DOHH2 (cell line): ENCODE results near the gene ATP2C1.

ENCODE experiments used
- H3F3A ChIP-seq: fragments of 200-600 bp; sonication (generic), shearing (Covaris generic); 2 replicates; pipeline ENCODE4 v1.6.0; 2016; ENCODE audit warnings: antibody characterized with exemption, mild to moderate bottlenecking; ENCODE audit not compliant: control insufficient read depth, insufficient read depth
- H3K27ac ChIP-seq: fragments of 200-600 bp; sonication (generic); 2 replicates; pipeline ENCODE4 v1.5.1; 2014; ENCODE audit warnings: low read depth, mild to moderate bottlenecking, low read length, moderate library complexity
- H3K27me3 ChIP-seq: fragments of 200-600 bp; sonication (generic); 2 replicates; pipeline ENCODE4 v1.6.1; 2014; ENCODE audit warnings: mild to moderate bottlenecking, low read length, mixed read lengths; ENCODE audit not compliant: control insufficient read depth
- H3K36me3 ChIP-seq: fragments of 200-600 bp; sonication (generic); 2 replicates; pipeline ENCODE4 v1.6.1; 2014; ENCODE audit warnings: mild to moderate bottlenecking, low read length, moderate library complexity, mixed read lengths; ENCODE audit not compliant: control insufficient read depth
- H3K4me1 ChIP-seq: fragments of 200-600 bp; sonication (generic); 2 replicates; pipeline ENCODE4 v1.6.1; 2014; ENCODE audit warnings: mild to moderate bottlenecking, low read length, mixed read lengths; ENCODE audit not compliant: control insufficient read depth
- H3K4me2 ChIP-seq: fragments of 200-600 bp; sonication (generic); 2 replicates; pipeline ENCODE4 v1.6.0; 2014; ENCODE audit warnings: mild to moderate bottlenecking, low read length, moderate library complexity
- H3K4me3 ChIP-seq: fragments of 200-600 bp; sonication (generic); 2 replicates; pipeline ENCODE4 v1.5.1; 2014; ENCODE audit warnings: mild to moderate bottlenecking, low read length, mixed read lengths
- H3K79me2 ChIP-seq: fragments of 200-600 bp; sonication (generic); 2 replicates; pipeline ENCODE4 v1.6.1; 2014; ENCODE audit warnings: mild to moderate bottlenecking, low read length, mixed read lengths; ENCODE audit not compliant: control insufficient read depth
- H3K9me2 ChIP-seq: fragments of 200-600 bp; sonication (generic); replicated peaks from 2 replicates; pipeline ENCODE4 v1.6.1; 2014; ENCODE audit warnings: mild to moderate bottlenecking, low read length, mixed read lengths; ENCODE audit not compliant: control insufficient read depth
- H3K9me3 ChIP-seq: fragments of 200-600 bp; sonication (generic); 2 replicates; pipeline ENCODE4 v1.6.1; 2014; ENCODE audit warnings: antibody characterized with exemption, low read length, mixed read lengths; ENCODE audit not compliant: control insufficient read depth, insufficient read depth
- H4K20me1 ChIP-seq: fragments of 200-600 bp; sonication (generic); 2 replicates; pipeline ENCODE4 v1.6.0; 2014; ENCODE audit warnings: low read depth, mild to moderate bottlenecking, antibody characterized with exemption, low read length, moderate library complexity; ENCODE audit not compliant: control insufficient read depth, insufficient read depth
- EZH2phosphoT487 ChIP-seq: fragments of 200-600 bp; sonication (generic); IDR thresholded peaks from 2 replicates; pipeline ENCODE4 v1.6.1; 2017; ENCODE audit warnings: borderline replicate concordance, mild to moderate bottlenecking, antibody characterized with exemption, low read length, moderate library complexity, mixed read lengths
- TF ChIP-seq, protein P1 (sequence below): fragments of 200-600 bp; sonication (generic); IDR thresholded peaks from one replicate; pipeline ENCODE4 v1.5.1; 2014; ENCODE audit warnings: antibody characterized with exemption, mild to moderate bottlenecking, low read depth, low read length; ENCODE audit not compliant: poor library complexity, severe bottlenecking

Gene ATP2C1

DNA sequence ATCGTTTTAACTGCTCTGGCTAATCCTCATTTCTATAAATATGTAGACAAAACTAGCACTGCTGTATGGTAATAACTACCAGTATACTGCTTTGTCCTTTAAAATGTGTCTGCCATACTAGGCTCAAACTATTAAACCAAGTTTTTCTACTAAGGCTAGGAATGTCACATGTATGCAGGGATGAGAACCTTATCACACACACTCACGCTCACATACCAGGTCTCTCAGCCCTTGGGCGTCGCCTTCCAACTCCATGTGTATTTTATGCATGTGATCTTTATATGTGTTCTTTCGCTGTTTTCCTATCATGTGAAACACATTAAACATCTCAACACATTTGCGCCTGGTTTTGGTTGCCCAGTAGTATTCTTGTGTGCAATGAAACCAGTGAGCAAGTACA, 32.6 kb downstream of the ATP2C1 start:
- Histone ChIP-seq H3K27ac (no peak overlapping the region), H3K27me3 (no peaks in the 10 kb centered on the region), H3K9me3 (peaks cover 6% of the 10 kb centered on the region; the same call in 1 of the 2 replicates), H3K4me1 (peaks cover 15% of the 10 kb centered on the region), H4K20me1 (0 out of 2 replicates have a peak, but pooled peaks cover 3% of the 10 kb centered on the region), H3K79me2 (peaks cover 77% of the 10 kb centered on the region), H3K36me3 (peaks cover 14% of the 10 kb centered on the region), H3F3A (no peaks in the 10 kb centered on the region), H3K9me2 (no peaks in the 10 kb centered on the region), H3K4me2 (no peak overlapping the region), H3K4me3 (no peak overlapping the region)
- no peak for TF ChIP-seq EZH2phosphoT487
- TF ChIP-seq, protein P1, sequence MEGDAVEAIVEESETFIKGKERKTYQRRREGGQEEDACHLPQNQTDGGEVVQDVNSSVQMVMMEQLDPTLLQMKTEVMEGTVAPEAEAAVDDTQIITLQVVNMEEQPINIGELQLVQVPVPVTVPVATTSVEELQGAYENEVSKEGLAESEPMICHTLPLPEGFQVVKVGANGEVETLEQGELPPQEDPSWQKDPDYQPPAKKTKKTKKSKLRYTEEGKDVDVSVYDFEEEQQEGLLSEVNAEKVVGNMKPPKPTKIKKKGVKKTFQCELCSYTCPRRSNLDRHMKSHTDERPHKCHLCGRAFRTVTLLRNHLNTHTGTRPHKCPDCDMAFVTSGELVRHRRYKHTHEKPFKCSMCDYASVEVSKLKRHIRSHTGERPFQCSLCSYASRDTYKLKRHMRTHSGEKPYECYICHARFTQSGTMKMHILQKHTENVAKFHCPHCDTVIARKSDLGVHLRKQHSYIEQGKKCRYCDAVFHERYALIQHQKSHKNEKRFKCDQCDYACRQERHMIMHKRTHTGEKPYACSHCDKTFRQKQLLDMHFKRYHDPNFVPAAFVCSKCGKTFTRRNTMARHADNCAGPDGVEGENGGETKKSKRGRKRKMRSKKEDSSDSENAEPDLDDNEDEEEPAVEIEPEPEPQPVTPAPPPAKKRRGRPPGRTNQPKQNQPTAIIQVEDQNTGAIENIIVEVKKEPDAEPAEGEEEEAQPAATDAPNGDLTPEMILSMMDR = no peak

DNA sequence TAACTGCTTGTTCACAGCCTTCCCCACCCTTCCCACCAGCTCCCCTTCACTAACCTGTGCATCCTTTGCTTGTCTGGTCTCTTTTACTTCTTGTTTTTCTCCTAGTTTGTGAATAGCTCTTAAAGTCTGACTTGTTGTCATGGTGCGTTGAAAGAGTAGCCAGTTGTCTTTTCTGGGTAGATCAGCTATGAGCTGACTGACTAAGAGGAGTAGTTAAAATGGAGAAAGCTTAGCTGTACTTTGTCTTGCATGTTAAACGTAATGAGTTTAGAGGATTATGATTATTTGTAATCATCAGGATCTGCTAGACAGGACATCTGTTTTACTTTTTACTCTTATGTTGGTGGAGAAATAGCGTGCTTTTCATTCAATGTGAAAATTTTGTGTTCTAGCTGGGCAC, 35.9 kb downstream of the ATP2C1 start:
- peaks cover 44% of the 10 kb centered on the region for H3K79me2 ChIP-seq

DNA sequence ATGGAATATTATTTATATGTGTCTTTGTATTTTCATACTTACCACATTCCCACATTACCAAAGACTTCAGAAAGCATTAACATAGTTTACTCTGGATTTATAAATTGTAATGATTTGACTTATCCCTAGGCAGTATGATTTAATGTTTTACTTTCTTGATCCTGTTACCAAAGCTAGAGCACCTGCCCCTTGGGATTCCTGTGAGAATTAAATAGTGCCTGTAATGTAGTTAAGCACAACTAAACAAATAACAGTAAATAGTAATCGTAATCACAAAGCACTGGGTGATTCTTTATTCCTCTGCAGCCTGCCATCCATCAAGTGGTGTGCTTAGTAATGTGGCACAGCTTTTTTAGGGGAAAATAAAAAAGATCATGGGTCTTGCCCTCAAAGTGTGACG, 39.1 kb downstream of the ATP2C1 start:
- no peaks in the 10 kb centered on the region for H3K27me3 ChIP-seq
- no peaks in the 10 kb centered on the region for H3K9me3 ChIP-seq
- peaks cover 46% of the 10 kb centered on the region for H3K36me3 ChIP-seq
- no peaks in the 10 kb centered on the region for H3K9me2 ChIP-seq
- peaks cover 18% of the 10 kb centered on the region for H3K79me2 ChIP-seq
- H4K20me1 ChIP-seq = no peaks in the 10 kb centered on the region
- H3K27ac ChIP-seq = no peak overlapping the region
- no peak for TF ChIP-seq EZH2phosphoT487
- TF ChIP-seq, protein P1 = no peak
- H3F3A ChIP-seq = no peaks in the 10 kb centered on the region
- no peak overlapping the region for H3K4me3 ChIP-seq
- no peaks in the 10 kb centered on the region for H3K4me1 ChIP-seq
- no peak overlapping the region for H3K4me2 ChIP-seq

More for the DNA sequence above, 35.9 kb downstream of the ATP2C1 start:
- Histone ChIP-seq H3K27me3 (no peaks in the 10 kb centered on the region), H3K27ac (no peak overlapping the region), H3K9me3 (no peaks in the 10 kb centered on the region), H4K20me1 (0 out of 2 replicates have a peak, but pooled peaks cover 3% of the 10 kb centered on the region), H3K4me2 (no peak overlapping the region), H3K4me1 (peaks cover 14% of the 10 kb centered on the region), H3K4me3 (no peak overlapping the region), H3K9me2 (no peaks in the 10 kb centered on the region), H3K36me3 (peaks cover 41% of the 10 kb centered on the region), H3F3A (no peaks in the 10 kb centered on the region)
- TF ChIP-seq, protein P1 = no peak
- TF ChIP-seq EZH2phosphoT487 = no peak
